GM19025 (cell line): ENCODE results near the gene RPL11.
A peak's percentile ranks its signal among the peaks of the same experiment; 100 is the strongest.
"Not testable (repeated sequence)": the region's sequence is repeated elsewhere in the genome, so short reads cannot be mapped to it uniquely, and the experiment has no call there.

Experiments
- ATAC-seq: cut with Tn5 transposase; IDR thresholded peaks from one replicate; pipeline ENCODE4 v1.9.1; 2021; ENCODE audit warnings: mild to moderate bottlenecking, low read depth, moderate library complexity; ENCODE audit not compliant: unreplicated experiment

RPL11 gene

DNA sequence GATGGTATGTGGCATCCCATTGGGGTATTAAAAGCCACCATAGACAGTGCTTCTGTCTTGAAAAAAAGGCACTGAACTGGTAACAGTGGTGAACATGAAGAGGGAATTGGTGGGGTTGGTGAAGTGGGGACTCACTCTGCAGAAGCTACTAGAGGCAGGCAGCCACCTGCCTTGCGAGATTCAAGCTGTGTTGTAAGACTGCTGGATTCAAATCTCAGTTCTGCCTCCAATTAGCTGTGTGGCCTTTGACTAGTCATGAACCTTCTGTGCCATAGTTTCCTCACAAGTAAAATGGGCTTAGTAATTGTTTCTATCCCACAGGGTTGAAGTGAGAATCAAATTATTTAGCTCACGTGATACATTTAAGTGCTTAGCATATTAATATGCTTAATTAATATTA lies 35.1 kb downstream of the RPL11 start:
- ATAC-seq: no peak

GRCh38 chr1:23727362-23727811 lies 35.8 kb downstream of the RPL11 start:
- no peak for ATAC-seq

DNA sequence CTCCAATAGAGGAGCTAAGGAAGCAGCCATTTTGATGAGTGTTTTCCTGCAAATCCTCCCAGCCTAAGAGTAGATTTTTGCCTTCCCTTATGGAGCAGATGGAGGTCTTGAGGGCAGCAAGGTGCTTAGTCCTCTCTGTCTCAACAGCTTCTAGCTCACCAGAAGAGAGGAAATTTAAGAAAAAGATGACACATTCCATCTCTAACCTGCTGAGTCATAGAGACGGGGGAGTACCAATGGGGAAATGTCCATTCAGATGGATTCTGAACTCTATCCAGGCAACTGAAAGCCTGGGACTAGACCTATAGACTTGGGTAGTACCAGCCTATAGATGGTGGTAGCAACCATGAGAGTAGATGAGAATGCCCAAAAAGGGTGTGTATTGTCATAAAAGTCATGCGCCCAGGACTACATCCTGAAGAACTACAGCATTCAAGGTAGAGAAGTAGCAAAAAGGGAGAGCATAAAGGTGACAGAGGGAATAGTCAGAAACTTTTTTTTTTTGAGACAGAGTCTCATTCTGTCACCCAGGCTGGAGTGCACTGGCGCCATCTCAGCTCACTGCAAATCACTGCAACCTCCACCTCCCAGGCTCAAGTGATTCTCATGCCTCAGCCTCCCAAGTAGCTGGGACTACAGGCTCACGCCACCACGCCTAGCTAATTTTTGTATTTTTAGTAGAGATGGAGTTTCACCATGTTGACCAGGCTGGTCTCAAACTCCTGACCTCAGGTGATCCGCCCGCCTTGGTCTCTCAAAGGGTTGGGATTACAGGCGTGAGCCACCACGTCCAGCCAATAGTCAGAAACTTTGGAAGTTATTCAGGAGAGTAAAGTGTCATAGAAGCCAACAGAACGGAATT lies 41.0 kb downstream of the RPL11 start:
- ATAC-seq: no peak

- not testable (repeated sequence) for ATAC-seq
These were observed 41.7 kb downstream of the RPL11 start for GRCh38 chr1:23733281-23733680.

DNA sequence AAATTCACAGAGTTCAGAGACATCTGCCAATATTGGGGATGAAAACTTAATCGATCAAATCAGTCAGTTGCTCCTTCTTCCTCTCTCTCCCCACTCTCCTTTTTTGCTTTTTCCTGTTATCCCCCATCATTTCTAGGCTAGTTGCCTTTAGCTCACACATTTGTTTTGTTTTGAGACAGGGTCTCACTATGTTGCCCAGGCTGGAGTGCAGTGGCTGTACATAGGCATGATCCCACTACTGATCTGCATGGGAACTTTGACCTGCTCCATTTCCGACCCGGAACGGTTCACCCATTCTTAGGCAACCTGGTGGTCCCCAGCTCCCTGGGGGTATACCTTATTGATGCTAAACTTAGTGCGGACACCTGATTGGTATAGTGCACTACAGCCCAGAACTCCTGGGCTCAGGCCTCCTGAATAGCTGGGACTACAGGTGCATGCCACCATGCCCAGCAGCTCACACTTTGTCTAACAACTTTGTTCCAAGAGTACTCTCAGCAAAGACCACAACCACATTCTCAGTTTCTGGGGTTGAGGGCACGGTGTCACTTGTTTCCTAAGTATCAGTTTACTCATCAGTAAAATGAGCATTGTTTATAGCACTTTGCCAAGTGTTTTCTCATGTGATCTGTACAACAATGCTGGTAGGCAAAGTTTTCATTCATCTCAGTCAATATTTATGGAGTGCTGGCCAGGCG lies 45.0 kb downstream of the RPL11 start:
- ATAC-seq: no peak

DNA sequence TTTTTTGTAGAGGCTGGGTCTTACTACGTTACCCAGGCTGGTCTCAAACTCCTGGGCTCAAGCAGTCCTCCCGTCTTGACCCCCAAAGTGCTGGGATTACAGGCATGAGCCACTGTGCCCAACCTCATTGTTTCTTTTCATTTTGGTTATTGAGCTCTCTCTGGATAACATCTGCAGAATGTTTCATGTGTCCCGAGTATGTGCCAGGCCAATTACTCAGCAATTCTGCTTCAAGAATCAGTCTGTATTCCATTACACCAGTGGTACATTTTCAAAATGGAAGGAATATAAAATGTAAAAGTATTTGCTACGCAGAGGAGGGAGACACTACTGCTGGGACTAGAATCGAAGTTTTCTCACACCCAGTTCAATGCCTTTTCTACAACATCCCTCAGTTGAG lies 50.0 kb downstream of the RPL11 start:
- ATAC-seq: no peak

DNA sequence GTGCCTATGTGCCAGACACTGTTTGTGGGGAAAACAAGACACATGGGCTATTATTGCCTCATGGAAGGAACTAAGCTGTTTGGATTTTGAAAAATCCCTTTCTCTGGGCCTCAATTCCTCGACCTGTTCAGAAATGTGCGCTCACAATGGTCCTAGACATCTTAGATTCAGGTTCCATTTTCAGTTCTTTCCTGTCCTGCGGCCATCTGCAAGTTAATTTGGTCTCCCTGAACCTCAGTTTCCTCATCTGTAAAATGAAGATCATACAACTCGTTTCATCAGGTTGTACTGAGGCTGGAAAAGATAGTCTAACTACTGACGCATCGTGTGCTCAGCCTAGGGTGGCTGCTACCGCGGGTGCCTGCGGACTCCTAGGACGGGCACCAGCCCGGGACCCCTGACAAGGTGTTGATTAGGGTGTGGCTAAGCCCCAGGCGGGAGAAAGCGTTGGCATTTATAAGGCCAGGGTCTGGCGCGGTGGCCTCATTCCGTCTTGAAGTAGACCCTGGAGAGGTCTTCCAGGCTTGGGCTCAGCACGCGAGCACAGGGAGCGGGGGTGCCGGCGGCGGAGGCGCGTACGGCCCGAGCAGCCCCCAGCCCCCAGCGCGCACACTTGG lies 51.2 kb downstream of the RPL11 start:
- peak; percentile 7 for ATAC-seq

DNA sequence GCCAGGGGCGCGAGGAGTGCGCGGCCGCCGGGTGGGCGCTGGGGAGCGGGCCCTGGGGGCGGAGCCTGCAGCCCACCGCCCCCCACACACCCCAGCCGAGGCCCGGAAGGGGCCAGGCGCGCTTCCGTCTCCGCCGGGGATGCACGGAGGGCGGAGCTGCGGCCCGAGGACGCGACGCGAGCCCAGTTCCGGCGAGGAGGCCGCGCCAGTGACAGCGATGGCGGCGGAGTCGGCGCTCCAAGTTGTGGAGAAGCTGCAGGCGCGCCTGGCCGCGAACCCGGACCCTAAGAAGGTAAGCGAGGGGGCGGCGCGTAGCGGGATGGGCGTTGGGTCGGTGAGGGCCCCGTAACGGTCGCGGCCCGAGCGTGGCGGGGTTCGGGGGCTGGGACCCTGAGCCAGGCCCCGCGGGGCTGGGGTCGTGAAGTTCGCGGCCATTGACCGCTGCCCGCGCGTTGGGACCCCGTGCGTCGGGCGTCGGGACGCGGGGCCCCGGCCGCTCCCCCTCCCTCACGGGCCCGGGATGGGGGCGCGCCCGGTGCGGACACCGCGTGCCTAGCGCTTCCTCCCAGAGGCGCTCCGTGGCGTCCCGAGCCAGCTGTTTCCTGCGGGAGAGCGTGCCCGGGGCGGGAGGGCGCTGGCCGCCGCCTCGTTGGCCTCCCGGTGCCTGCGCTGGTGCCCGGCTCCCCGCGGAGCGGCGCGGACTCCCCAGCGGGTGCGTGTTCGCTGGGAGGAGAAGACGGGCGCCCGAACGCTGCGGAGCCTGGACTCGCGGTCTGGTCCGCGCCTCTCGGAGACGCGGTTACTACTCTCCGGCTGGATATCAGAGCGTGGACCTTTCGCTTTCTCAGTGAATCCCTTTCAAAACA lies 51.9 kb downstream of the RPL11 start, which contains the start of gene ELOA:
ELOA (plus strand) TSS at position 185 of the 866 bp plus-strand sequence; CDS start at position 218, 33 bp downstream.
- ATAC-seq: peak; percentile 83

- ATAC-seq: no peak
These were observed 53.9 kb downstream of the RPL11 start for GRCh38 chr1:23745515-23745914.
